HFF-Myc (cell line): ENCODE measurements around the gene ZMIZ1.

Source experiments
- DNase-seq: peaks from one replicate; pipeline ENCODE4 v3.0.0-alpha.2; 2011; ENCODE audit warnings: low read depth; ENCODE audit errors: extremely low read depth
- H3K4me3 ChIP-seq: replicated peaks from 2 replicates; pipeline ENCODE4 v1.5.1; 2011; ENCODE audit warnings: low read depth, mild to moderate bottlenecking, control low read depth, low read length
- TF ChIP-seq, protein P1 (sequence below): IDR thresholded peaks from 2 replicates; pipeline ENCODE4 v1.5.1; 2012; ENCODE audit warnings: mild to moderate bottlenecking, low read depth, low read length, control low read depth; ENCODE audit errors: missing control alignments

ZMIZ1 gene

DNA sequence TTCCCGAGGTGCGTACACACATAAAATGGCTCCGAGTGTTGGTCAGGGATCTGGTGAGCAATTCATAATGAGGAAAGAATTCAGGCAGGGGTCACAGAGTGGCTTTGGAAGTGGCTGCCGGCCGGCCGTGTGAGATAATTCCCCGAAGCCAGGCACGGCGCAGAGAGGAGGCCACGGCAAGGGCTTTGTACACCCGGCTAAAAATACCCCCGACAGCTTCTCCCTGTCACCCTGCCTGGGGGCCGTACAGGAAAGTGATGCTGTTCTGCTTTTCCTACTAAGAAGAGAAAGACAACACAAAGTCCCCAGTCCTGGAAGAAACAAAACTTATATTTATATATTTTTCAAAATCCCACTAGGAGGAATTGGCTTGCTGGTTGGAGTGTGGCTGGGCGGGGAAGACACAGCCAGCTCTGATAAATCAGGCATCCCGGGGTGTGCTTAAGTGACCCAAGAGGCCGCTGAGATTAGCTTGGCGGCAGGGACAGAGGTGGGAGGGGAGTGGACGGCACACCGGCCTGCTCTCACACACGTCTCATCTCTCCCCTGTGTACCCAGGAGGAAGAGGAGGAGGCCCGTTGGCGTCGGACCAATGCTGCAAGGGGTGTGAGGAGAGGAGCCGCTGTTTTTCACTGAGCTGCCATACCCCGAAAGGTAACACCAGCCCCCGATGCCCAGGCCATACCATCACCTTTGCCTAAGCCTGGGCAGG lies 70.5 kb downstream of the ZMIZ1 start:
- TF ChIP-seq, protein P1, sequence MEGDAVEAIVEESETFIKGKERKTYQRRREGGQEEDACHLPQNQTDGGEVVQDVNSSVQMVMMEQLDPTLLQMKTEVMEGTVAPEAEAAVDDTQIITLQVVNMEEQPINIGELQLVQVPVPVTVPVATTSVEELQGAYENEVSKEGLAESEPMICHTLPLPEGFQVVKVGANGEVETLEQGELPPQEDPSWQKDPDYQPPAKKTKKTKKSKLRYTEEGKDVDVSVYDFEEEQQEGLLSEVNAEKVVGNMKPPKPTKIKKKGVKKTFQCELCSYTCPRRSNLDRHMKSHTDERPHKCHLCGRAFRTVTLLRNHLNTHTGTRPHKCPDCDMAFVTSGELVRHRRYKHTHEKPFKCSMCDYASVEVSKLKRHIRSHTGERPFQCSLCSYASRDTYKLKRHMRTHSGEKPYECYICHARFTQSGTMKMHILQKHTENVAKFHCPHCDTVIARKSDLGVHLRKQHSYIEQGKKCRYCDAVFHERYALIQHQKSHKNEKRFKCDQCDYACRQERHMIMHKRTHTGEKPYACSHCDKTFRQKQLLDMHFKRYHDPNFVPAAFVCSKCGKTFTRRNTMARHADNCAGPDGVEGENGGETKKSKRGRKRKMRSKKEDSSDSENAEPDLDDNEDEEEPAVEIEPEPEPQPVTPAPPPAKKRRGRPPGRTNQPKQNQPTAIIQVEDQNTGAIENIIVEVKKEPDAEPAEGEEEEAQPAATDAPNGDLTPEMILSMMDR = no peak
- no peak for DNase-seq
- no peak overlapping the region for H3K4me3 ChIP-seq

DNA sequence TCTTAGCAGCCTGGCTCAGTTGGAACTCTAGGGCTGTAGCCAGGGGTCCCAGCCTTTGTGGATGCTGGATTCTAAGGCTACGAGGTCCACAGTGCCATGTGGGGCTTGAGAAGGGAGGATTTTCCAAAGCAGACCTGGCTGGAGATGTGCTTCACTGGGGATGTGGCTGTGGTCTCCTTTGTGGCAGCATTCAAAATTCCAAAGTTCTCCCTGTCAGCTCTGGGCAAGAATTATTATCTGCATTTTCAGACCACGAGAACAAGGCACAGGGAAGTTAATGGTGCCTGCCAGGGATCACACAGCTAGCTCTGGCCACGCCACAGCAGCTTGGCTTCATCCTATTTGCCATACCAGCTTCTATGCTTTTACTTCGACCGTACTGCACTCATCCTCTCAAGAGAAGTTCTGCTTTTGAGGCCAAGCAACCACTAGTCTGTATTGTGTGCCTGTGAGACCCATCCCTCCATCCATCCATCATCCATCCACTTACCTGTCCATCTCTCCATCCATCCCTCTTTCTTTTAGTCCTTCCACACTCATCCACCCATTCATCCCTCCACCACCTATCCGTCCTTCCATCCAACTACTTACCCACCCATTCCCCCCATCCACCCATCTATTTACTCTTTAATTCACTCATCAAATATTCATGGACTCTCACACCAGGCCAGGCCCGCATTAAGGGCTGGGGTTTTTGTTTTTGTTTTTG lies 71.5 kb downstream of the ZMIZ1 start:
- DNase-seq = no peak
- H3K4me3 ChIP-seq = no peak overlapping the region
- TF ChIP-seq, protein P1 = no peak

DNA sequence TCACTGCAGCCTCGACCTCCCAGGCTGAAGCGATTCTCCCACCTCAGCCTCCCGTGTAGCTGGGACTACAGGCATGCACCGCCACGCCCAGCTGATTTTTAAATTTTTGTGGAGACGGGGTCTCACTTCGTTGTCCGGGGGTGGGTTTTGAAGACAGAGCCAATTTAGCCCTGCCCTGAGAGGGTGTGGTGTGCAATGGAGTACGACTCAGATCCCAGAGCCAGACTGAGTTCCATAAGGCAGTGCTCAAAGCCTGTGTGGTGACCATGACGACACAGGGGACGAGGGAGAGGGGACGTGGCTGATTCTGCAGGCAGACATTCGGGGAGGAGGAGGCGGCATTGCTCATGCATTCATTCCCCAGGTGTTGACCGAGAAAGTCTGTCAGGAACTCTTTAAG lies 72.1 kb downstream of the ZMIZ1 start:
- TF ChIP-seq, protein P1 = no peak
- no peak overlapping the region for H3K4me3 ChIP-seq
- no peak for DNase-seq

DNA sequence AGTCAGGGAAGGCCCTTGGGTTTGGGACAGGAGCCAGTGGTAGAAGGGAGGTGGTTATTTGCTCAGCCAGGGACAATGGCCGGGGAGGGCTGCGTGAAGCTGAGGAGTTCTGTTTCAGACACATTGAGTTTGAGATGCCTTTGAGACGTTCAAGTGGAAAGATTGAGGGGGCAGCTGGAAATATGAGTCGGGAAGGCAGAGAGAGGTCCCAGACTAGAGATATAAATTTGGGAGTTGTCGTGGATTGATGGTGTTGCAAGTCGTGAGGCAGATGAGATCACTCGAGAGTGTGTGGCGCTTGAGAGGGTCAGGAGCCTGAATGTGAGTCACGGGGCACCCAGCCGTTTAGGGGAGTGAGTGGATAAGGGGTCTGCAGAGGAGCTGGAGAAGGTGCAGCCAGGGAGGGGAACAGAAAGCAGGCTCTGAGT lies 73.3 kb downstream of the ZMIZ1 start:
- TF ChIP-seq, protein P1 = no peak
- DNase-seq = no peak
- no peak overlapping the region for H3K4me3 ChIP-seq

DNA sequence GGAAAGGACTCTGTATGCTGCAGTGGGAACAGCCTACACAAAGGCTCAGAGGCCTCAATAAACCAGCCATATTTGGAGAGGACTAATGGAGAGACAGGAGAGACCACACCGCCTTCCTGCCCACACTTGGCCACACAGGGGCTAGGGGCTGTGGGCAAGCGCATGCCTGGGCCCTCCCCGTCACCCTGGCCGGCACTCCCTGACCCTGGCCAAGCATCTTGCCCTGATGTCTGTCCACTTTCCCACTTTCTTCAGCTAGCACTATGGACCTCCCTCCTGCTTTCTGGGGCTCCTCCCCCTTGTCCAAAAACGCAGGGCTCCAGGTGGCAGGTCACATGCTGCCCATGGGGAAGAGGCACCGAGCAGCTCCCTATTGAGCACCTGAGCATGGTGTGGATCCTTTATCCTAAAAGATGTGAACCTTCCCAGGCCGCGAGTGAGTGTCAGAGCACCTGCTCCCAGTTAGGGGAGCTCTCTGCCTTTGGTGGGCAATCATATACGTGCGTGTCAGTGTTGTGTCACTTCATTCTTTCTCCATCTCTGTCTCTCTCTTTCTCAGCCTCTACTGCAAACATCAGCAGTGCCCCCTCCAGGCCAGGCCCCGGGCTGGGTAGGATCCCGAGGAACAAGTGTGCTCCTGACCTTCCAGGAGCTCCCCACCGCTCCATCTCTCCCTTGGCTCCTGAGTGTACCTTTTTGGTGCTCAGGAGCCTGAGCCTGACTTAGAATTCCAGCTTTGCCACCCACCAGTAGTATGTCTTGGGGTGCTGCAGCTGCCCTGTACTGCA lies 74.0 kb downstream of the ZMIZ1 start:
- H3K4me3 ChIP-seq = no peak overlapping the region
- TF ChIP-seq, protein P1 = no peak
- DNase-seq = no peak

DNA sequence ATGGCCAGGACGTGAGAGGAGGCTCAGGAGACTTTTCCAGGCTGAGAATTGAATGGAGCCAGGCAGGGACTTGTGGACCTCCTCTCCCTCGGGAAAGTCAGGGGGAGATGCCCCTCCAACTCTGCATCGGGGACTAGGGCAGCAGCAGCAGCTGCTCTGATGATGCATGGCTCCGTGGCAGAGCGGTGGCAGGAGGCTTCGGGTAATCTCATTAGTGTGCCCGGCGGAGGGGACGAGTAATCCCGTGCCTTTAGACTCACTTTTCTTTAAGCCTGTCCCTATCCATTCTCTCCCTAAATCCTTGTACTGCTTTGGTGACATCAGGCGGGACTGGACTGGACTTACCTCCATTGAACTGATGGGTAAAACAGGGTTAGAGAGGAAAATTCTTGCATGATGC lies 75.1 kb downstream of the ZMIZ1 start:
- TF ChIP-seq, protein P1 = no peak
- no peak for DNase-seq
- H3K4me3 ChIP-seq = no peak overlapping the region
